Fibroblast of lung (primary cell): Measurements from ENCODE around the gene DSCAML1.

ENCODE experiments used
- CTCF ChIP-seq, 2 donors: IDR thresholded peaks in 1 of 2; conservative IDR thresholded peaks in 1 of 2; 1 replicate in 1 of 2; 2 replicates in 1 of 2; pipeline ENCODE4 v1.5.1; 2011 to 2012; ENCODE audit warnings: low read length in 2 of 2, control low read depth in 1 of 2, inconsistent platforms in 1 of 2, low read depth in 1 of 2, mild to moderate bottlenecking in 1 of 2
- EZH2 ChIP-seq: IDR thresholded peaks from 2 replicates; pipeline ENCODE4 v1.5.1; 2012; ENCODE audit warnings: low read length, control low read depth, mild to moderate bottlenecking; ENCODE audit errors: missing control alignments

GRCh38 chr11:117827521-117828511 is 30.8 kb upstream of the DSCAML1 start:
- TF ChIP-seq CTCF (conservative IDR thresholded peaks at IDR 0.05 in 1 of 2, IDR thresholded peaks at IDR 0.05 in 1 of 2; ENCODE audit: low read depth in 1 of 2, low read length in 2 of 2) (no peak), EZH2 (no peak)
